Stimulated activated CD8-positive, alpha-beta memory T cell treated with anti-CD3 and anti-CD28 coated beads, Interleukin-15, amount 100 ng/mL, for 24 hours (primary cell): ENCODE results near the gene FUT8.
"Not testable (repeated sequence)": the region's sequence is repeated elsewhere in the genome, so short reads cannot be mapped to it uniquely, and the experiment has no call there.

Experiments used
- DNase-seq: peaks from one replicate; pipeline ENCODE4 v3.0.0-alpha.2; 2020; ENCODE audit warnings: low read depth

FUT8 gene

GRCh38 chr14:65622703-65623102, 210.2 kb downstream of the FUT8 start:
- no peak for DNase-seq

GRCh38 chr14:65623759-65624158, 211.2 kb downstream of the FUT8 start:
- DNase-seq: no peak

GRCh38 chr14:65627315-65627714, 214.8 kb downstream of the FUT8 start:
- DNase-seq: no peak

GRCh38 chr14:65628664-65629063, 216.1 kb downstream of the FUT8 start:
- DNase-seq: no peak

GRCh38 chr14:65631040-65631439, 218.5 kb downstream of the FUT8 start:
- DNase-seq: no peak

GRCh38 chr14:65632487-65632886, 220.0 kb downstream of the FUT8 start:
- DNase-seq: no peak

- DNase-seq: not testable (repeated sequence)
These were observed 221.1 kb downstream of the FUT8 start for GRCh38 chr14:65633666-65634065.

GRCh38 chr14:65637780-65638179, 225.2 kb downstream of the FUT8 start:
- no peak for DNase-seq

GRCh38 chr14:65639216-65639615, 226.7 kb downstream of the FUT8 start:
- DNase-seq: no peak

- no peak for DNase-seq
These were observed 238.3 kb downstream of the FUT8 start for GRCh38 chr14:65650826-65651225.

- no peak for DNase-seq
These were observed 244.0 kb downstream of the FUT8 start for GRCh38 chr14:65656554-65656953.

- no peak for DNase-seq
These were observed 245.7 kb downstream of the FUT8 start for GRCh38 chr14:65658202-65658601.

GRCh38 chr14:65661865-65662264, 249.3 kb downstream of the FUT8 start:
- no peak for DNase-seq

- DNase-seq: no peak
These were observed 251.9 kb downstream of the FUT8 start for GRCh38 chr14:65664436-65664835.

GRCh38 chr14:65676361-65677014, 264.0 kb downstream of the FUT8 start:
- no peak for DNase-seq

- no peak for DNase-seq
These were observed 273.0 kb downstream of the FUT8 start for GRCh38 chr14:65685572-65685971.

- DNase-seq: no peak
These were observed 274.2 kb downstream of the FUT8 start for GRCh38 chr14:65686761-65687160.

- no peak for DNase-seq
These were observed 276.5 kb downstream of the FUT8 start for GRCh38 chr14:65689070-65689469.

GRCh38 chr14:65692566-65692965, 280.0 kb downstream of the FUT8 start:
- not testable (repeated sequence) for DNase-seq

GRCh38 chr14:65696801-65697200, 284.3 kb downstream of the FUT8 start:
- no peak for DNase-seq

GRCh38 chr14:65703521-65703920, 291.0 kb downstream of the FUT8 start:
- no peak for DNase-seq

- no peak for DNase-seq
These were observed 291.5 kb downstream of the FUT8 start for GRCh38 chr14:65703996-65704395.

GRCh38 chr14:65704437-65704836, 291.9 kb downstream of the FUT8 start:
- DNase-seq: no peak

- DNase-seq: no peak
These were observed 292.3 kb downstream of the FUT8 start for GRCh38 chr14:65704850-65705249.

- no peak for DNase-seq
These were observed 297.0 kb downstream of the FUT8 start for GRCh38 chr14:65709576-65709975.
